H1 (cell line): ENCODE measurements around the gene LGALSL. TPM values are rescaled to one million over a fixed set of nuclear protein-coding genes. Genes with fewer than 3 reads are reported as not detected.

Source experiments
- CBX5 ChIP-seq: fragments of 300-800, 300-1000 bp; sonication (generic); IDR thresholded peaks from 2 replicates; pipeline ENCODE4 v1.7.1; 2016; ENCODE audit warnings: antibody characterized with exemption, low read length, low read depth
- CTCF ChIP-seq, 3 experiments: IDR thresholded peaks; 1 replicate in 2 of 3; 2 replicates in 1 of 3; pipeline versions ENCODE4 v1.5.1 to v1.6.1; 2011; ENCODE audit warnings: low read length in 3 of 3, mild to moderate bottlenecking in 3 of 3, inconsistent platforms in 2 of 3, low read depth in 1 of 3, moderate library complexity in 1 of 3; ENCODE audit not compliant: insufficient read depth in 1 of 3; ENCODE audit errors: control extremely low read depth in 1 of 3
- FOSL1 ChIP-seq: IDR thresholded peaks from 2 replicates; pipeline ENCODE4 v1.6.1; 2011; ENCODE audit warnings: mild to moderate bottlenecking, low read depth, low read length, moderate library complexity; ENCODE audit not compliant: insufficient read depth
- RAD21 ChIP-seq, 2 experiments: IDR thresholded peaks in 1 of 2; conservative IDR thresholded peaks in 1 of 2; 2 replicates each; pipeline ENCODE4 v1.6.1; 2011; ENCODE audit warnings: low read depth in 2 of 2, low read length in 2 of 2, improper control_type of control experiment in 1 of 2, inconsistent platforms in 1 of 2, mild to moderate bottlenecking in 1 of 2, moderate library complexity in 1 of 2
- SIX5 ChIP-seq: IDR thresholded peaks from 2 replicates; pipeline ENCODE4 v1.6.1; 2011; ENCODE audit warnings: mild to moderate bottlenecking, low read depth, low read length
- TAF7 ChIP-seq: optimal IDR thresholded peaks from 2 replicates; pipeline ENCODE3; 2011; ENCODE audit warnings: low read depth, mild to moderate bottlenecking, inconsistent platforms, low read length, moderate library complexity, borderline replicate concordance
- TBP ChIP-seq: IDR thresholded peaks from 2 replicates; pipeline ENCODE4 v1.6.1; 2011; ENCODE audit warnings: low read depth, low read length, improper control_type of control experiment
- TEAD4 ChIP-seq: IDR thresholded peaks from 2 replicates; pipeline ENCODE4 v1.6.1; 2012; ENCODE audit warnings: low read depth, low read length, inconsistent platforms, mixed read lengths
- polyA plus RNA-seq, 7 experiments: library from polyadenylated mRNA; depleted of rRNA in 3 of 7; stranded (reverse) in 5 of 7; unstranded in 2 of 7; fragments of >200 nt in 5 of 7; fragments of 200-250 nt in 2 of 7; gene quantifications; 1 replicate in 5 of 7; 2 replicates in 1 of 7; 4 replicates in 1 of 7; pipeline versions ENCODE4 v1.2.1 to v1.2.3, GENCODE V29; 2011 to 2013; ENCODE audit warnings: missing spikeins in 2 of 7, mixed read lengths in 2 of 7
- total RNA-seq: library from RNA; stranded (reverse); fragmentation: NEBNext Ultra II Directional; extraction: Animal tissue kit (Norgen Biotek cat#: 25700); gene quantifications from 2 replicates; pipeline ENCODE4 v1.2.1, GENCODE V29; 2021
- TF ChIP-seq, protein P1 (sequence below): fragments of 300-600 bp; sonication (generic); IDR thresholded peaks from 2 replicates; pipeline ENCODE4 v1.7.1; 2012; ENCODE audit warnings: low read length, moderate library complexity, mild to moderate bottlenecking, inconsistent platforms; ENCODE audit not compliant: insufficient replicate concordance

The LGALSL gene
- total and polyA plus RNA-seq, 2 of the 8 experiments (the other 6 are each of a cell fraction or from before 2014, with no cell fraction given): 13.6 to 32.3 TPM

DNA sequence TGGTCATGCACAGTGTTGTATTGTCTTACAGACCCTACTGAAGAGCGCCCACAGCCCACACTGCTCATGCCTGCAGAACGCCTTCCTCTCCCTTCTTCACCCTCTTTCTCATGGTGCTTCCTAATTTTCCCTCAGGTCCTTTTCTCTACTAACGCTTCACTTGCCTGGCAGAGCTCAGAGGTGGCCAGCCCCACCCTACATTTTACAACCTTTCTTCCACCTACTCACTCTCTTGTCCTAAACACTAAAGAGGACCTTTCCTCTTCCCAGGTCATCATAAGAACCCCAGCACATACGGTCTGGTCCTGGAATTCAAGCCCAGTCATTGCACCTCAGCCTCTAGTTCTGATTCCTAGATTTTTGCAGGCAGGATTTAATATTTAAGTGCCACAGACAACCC, 11.7 kb upstream of the LGALSL start (continued):
- TF ChIP-seq, protein P1, sequence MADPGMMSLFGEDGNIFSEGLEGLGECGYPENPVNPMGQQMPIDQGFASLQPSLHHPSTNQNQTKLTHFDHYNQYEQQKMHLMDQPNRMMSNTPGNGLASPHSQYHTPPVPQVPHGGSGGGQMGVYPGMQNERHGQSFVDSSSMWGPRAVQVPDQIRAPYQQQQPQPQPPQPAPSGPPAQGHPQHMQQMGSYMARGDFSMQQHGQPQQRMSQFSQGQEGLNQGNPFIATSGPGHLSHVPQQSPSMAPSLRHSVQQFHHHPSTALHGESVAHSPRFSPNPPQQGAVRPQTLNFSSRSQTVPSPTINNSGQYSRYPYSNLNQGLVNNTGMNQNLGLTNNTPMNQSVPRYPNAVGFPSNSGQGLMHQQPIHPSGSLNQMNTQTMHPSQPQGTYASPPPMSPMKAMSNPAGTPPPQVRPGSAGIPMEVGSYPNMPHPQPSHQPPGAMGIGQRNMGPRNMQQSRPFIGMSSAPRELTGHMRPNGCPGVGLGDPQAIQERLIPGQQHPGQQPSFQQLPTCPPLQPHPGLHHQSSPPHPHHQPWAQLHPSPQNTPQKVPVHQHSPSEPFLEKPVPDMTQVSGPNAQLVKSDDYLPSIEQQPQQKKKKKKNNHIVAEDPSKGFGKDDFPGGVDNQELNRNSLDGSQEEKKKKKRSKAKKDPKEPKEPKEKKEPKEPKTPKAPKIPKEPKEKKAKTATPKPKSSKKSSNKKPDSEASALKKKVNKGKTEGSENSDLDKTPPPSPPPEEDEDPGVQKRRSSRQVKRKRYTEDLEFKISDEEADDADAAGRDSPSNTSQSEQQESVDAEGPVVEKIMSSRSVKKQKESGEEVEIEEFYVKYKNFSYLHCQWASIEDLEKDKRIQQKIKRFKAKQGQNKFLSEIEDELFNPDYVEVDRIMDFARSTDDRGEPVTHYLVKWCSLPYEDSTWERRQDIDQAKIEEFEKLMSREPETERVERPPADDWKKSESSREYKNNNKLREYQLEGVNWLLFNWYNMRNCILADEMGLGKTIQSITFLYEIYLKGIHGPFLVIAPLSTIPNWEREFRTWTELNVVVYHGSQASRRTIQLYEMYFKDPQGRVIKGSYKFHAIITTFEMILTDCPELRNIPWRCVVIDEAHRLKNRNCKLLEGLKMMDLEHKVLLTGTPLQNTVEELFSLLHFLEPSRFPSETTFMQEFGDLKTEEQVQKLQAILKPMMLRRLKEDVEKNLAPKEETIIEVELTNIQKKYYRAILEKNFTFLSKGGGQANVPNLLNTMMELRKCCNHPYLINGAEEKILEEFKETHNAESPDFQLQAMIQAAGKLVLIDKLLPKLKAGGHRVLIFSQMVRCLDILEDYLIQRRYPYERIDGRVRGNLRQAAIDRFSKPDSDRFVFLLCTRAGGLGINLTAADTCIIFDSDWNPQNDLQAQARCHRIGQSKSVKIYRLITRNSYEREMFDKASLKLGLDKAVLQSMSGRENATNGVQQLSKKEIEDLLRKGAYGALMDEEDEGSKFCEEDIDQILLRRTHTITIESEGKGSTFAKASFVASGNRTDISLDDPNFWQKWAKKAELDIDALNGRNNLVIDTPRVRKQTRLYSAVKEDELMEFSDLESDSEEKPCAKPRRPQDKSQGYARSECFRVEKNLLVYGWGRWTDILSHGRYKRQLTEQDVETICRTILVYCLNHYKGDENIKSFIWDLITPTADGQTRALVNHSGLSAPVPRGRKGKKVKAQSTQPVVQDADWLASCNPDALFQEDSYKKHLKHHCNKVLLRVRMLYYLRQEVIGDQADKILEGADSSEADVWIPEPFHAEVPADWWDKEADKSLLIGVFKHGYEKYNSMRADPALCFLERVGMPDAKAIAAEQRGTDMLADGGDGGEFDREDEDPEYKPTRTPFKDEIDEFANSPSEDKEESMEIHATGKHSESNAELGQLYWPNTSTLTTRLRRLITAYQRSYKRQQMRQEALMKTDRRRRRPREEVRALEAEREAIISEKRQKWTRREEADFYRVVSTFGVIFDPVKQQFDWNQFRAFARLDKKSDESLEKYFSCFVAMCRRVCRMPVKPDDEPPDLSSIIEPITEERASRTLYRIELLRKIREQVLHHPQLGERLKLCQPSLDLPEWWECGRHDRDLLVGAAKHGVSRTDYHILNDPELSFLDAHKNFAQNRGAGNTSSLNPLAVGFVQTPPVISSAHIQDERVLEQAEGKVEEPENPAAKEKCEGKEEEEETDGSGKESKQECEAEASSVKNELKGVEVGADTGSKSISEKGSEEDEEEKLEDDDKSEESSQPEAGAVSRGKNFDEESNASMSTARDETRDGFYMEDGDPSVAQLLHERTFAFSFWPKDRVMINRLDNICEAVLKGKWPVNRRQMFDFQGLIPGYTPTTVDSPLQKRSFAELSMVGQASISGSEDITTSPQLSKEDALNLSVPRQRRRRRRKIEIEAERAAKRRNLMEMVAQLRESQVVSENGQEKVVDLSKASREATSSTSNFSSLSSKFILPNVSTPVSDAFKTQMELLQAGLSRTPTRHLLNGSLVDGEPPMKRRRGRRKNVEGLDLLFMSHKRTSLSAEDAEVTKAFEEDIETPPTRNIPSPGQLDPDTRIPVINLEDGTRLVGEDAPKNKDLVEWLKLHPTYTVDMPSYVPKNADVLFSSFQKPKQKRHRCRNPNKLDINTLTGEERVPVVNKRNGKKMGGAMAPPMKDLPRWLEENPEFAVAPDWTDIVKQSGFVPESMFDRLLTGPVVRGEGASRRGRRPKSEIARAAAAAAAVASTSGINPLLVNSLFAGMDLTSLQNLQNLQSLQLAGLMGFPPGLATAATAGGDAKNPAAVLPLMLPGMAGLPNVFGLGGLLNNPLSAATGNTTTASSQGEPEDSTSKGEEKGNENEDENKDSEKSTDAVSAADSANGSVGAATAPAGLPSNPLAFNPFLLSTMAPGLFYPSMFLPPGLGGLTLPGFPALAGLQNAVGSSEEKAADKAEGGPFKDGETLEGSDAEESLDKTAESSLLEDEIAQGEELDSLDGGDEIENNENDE: no peak
- no peak for TF ChIP-seq TEAD4
- TF ChIP-seq CTCF (IDR thresholded peaks at IDR 0.05; ENCODE audit: control extremely low read depth in 1 of 3, insufficient read depth in 1 of 3, low read depth in 1 of 3, low read length in 3 of 3): no peak
- no peak for TF ChIP-seq SIX5
- no peak for TF ChIP-seq FOSL1
- no peak for TF ChIP-seq CBX5
- TF ChIP-seq TAF7: no peak
- no peak for TF ChIP-seq TBP
- no peak for TF ChIP-seq RAD21 (IDR thresholded peaks at IDR 0.05 in 1 of 2, conservative IDR thresholded peaks at IDR 0.05 in 1 of 2; ENCODE audit: low read depth in 2 of 2, low read length in 2 of 2)
